ENCODE measurements around the gene MTHFD1L.

DNA sequence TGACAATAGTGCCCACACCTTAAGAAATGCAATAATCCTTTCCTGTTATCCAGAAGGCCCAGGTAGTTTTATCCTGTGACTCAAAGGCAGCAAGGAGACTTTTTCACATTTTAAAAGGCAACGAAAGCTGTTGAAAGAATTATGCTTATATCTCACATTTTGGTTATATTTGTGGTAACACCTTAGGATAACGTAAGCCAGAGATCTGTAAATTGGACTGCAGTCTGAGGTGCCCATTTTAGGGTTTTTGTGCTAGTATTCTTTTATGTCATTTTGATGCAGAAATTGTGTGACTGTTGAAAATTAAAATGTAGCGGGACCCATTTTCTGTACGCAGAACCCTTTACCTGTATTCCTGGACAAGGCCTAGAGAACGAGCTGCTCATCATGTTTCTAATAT lies 24.3 kb upstream of the MTHFD1L start:
- TF ChIP-seq, protein P1, sequence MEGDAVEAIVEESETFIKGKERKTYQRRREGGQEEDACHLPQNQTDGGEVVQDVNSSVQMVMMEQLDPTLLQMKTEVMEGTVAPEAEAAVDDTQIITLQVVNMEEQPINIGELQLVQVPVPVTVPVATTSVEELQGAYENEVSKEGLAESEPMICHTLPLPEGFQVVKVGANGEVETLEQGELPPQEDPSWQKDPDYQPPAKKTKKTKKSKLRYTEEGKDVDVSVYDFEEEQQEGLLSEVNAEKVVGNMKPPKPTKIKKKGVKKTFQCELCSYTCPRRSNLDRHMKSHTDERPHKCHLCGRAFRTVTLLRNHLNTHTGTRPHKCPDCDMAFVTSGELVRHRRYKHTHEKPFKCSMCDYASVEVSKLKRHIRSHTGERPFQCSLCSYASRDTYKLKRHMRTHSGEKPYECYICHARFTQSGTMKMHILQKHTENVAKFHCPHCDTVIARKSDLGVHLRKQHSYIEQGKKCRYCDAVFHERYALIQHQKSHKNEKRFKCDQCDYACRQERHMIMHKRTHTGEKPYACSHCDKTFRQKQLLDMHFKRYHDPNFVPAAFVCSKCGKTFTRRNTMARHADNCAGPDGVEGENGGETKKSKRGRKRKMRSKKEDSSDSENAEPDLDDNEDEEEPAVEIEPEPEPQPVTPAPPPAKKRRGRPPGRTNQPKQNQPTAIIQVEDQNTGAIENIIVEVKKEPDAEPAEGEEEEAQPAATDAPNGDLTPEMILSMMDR (IDR thresholded peaks at IDR 0.05), result no peak
- TF ChIP-seq POLR2A (IDR thresholded peaks at IDR 0.05), result no peak
